PC-3 (cell line): ENCODE data around the gene TMEM256.
A peak's percentile ranks its signal among the peaks of the same experiment; 100 is the strongest.

Experiments
- CTCF ChIP-seq: fragments of 300-600 bp; sonication (generic); conservative IDR thresholded peaks from 2 replicates; pipeline ENCODE4 v1.5.1; 2017; ENCODE audit warnings: antibody characterized with exemption, low read depth, mild to moderate bottlenecking, low read length
- EZH2 ChIP-seq: fragments of 300-600 bp; sonication (generic); IDR thresholded peaks from one replicate; pipeline ENCODE4 v1.6.1; 2017; ENCODE audit warnings: antibody characterized with exemption, mild to moderate bottlenecking, low read length; ENCODE audit not compliant: unreplicated experiment
- EZH2phosphoT487 ChIP-seq: fragments of 300-600 bp; sonication (generic); IDR thresholded peaks from 2 replicates; pipeline ENCODE4 v1.6.1; 2018; ENCODE audit warnings: mild to moderate bottlenecking, antibody characterized with exemption, low read length, borderline replicate concordance

- TF ChIP-seq EZH2 (no peak), CTCF (peak; percentile 32; the same call in 1 of the 2 replicates), EZH2phosphoT487 (no peak)
Measured at GRCh38 chr17:7435676-7436555, 32.0 kb upstream of the TMEM256 start.
